PFSK-1 (cell line): ENCODE data around the gene CYP2E1. TPM values are rescaled to one million over a fixed set of nuclear protein-coding genes. Genes with fewer than 3 reads are reported as not detected.

ENCODE experiments used
- FOXP2 ChIP-seq: optimal IDR thresholded peaks from 2 replicates; pipeline ENCODE3; 2011; ENCODE audit warnings: borderline replicate concordance, control low read depth, inconsistent platforms; ENCODE audit not compliant: insufficient read depth; ENCODE audit errors: extremely low read length, extremely low read depth
- POLR2AphosphoS5 ChIP-seq: IDR thresholded peaks from 2 replicates; pipeline ENCODE4 v1.6.1; 2012; ENCODE audit warnings: low read depth, mild to moderate bottlenecking, control low read depth, low read length, moderate library complexity
- REST ChIP-seq, 2 experiments: IDR thresholded peaks; 2 replicates each; pipeline versions ENCODE4 v1.6.1 to v1.8.0; 2011 to 2012; ENCODE audit warnings: low read depth in 2 of 2, low read length in 2 of 2, control low read depth in 1 of 2, inconsistent platforms in 1 of 2, mild to moderate bottlenecking in 1 of 2, moderate library complexity in 1 of 2; ENCODE audit not compliant: insufficient read depth in 1 of 2
- SIN3A ChIP-seq: IDR thresholded peaks from 2 replicates; pipeline ENCODE4 v1.6.1; 2012; ENCODE audit warnings: mild to moderate bottlenecking, low read length, moderate library complexity, borderline replicate concordance; ENCODE audit not compliant: insufficient read depth
- TAF1 ChIP-seq: IDR thresholded peaks from 2 replicates; pipeline ENCODE4 v1.6.1; 2012; ENCODE audit warnings: low read length, control low read depth, borderline replicate concordance; ENCODE audit not compliant: insufficient read depth
- polyA plus RNA-seq: library from polyadenylated mRNA; unstranded; fragments of >200 nt; gene quantifications from one replicate; pipeline ENCODE4 v1.2.1, GENCODE V29; 2012; ENCODE audit warnings: low read depth, missing spikeins; ENCODE audit not compliant: insufficient read length

The CYP2E1 gene
- 0.83 TPM for polyA plus RNA-seq

GRCh38 chr10:133526957-133527588 lies at the start of gene CYP2E1:
Gene CYP2E1, plus strand, starts transcription at chr10:133527363. Its CDS starts 33 bp downstream, at chr10:133527396.
- TF ChIP-seq FOXP2 (no peak), POLR2AphosphoS5 (no peak), SIN3A (no peak), REST (IDR thresholded peaks at IDR 0.05; ENCODE audit: insufficient read depth in 1 of 2, low read depth in 2 of 2, low read length in 2 of 2) (no peak), TAF1 (no peak)

- TF ChIP-seq SIN3A (no peak), REST (IDR thresholded peaks at IDR 0.05; ENCODE audit: insufficient read depth in 1 of 2, low read depth in 2 of 2, low read length in 2 of 2) (no peak), TAF1 (no peak), FOXP2 (no peak), POLR2AphosphoS5 (no peak)
These were observed 46.0 kb upstream of the CYP2E1 start for GRCh38 chr10:133481086-133481643.

- TF ChIP-seq REST (IDR thresholded peaks at IDR 0.05; ENCODE audit: insufficient read depth in 1 of 2, low read depth in 2 of 2, low read length in 2 of 2) (no peak), TAF1 (no peak), SIN3A (no peak), FOXP2 (no peak), POLR2AphosphoS5 (no peak)
These were observed 45.5 kb upstream of the CYP2E1 start for GRCh38 chr10:133481657-133482056.

GRCh38 chr10:133484818-133485217 lies 42.3 kb upstream of the CYP2E1 start:
- TF ChIP-seq TAF1 (no peak), FOXP2 (no peak), SIN3A (no peak), REST (IDR thresholded peaks at IDR 0.05; ENCODE audit: insufficient read depth in 1 of 2, low read depth in 2 of 2, low read length in 2 of 2) (no peak), POLR2AphosphoS5 (no peak)
